GM18498 (cell line): Measurements from ENCODE around the gene MATK.
"Not testable (repeated sequence)": the region's sequence is repeated elsewhere in the genome, so short reads cannot be mapped to it uniquely, and the experiment has no call there.

Experiments used
- ATAC-seq: cut with Tn5 transposase; IDR thresholded peaks from one replicate; pipeline ENCODE4 v1.9.1; 2021; ENCODE audit warnings: mild to moderate bottlenecking, moderate library complexity; ENCODE audit not compliant: unreplicated experiment

MATK gene

GRCh38 chr19:3757705-3758104 is 28.5 kb downstream of the MATK start:
- not testable (repeated sequence) for ATAC-seq

DNA sequence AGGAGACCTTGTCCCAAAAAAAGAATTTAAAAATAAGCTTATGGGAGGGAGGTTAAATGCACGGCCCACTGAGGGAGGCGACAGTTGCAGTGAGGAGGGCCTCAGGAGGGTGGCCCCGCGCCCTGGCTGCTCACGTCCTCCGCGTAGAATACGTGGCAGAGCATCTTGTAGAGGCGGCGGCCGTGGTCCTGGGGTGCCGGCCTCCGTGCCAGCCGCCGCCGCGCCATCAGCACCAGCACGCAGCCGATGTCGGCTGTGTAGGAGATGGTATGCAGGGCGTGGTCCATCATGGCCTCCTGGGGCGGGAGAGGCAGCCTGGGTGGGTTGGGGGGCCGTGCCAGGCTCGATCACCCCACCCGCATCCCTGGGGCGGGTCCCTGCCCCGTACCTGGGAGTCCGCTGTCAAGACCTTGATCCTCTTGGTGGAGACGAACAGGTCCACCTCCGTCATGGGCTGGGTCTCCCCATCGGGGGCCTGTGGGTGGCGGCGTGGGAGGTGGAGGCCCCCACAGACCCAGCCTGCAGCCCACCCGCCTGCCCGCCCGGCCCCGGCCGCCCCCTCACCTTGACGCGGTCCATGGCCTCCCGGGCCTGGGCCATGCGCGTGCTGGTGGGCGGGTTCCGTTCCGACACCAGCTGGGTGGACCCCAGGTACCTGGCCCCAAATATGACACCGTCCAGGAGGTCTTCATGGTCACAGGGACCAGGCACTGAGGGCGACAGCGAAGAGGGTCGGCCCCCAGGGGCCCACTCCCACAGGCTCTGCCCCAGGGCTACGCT is 32.4 kb downstream of the MATK start:
- ATAC-seq: no peak

- ATAC-seq: no peak
Observed at GRCh38 chr19:3752492-3752891, 33.7 kb downstream of the MATK start.

DNA sequence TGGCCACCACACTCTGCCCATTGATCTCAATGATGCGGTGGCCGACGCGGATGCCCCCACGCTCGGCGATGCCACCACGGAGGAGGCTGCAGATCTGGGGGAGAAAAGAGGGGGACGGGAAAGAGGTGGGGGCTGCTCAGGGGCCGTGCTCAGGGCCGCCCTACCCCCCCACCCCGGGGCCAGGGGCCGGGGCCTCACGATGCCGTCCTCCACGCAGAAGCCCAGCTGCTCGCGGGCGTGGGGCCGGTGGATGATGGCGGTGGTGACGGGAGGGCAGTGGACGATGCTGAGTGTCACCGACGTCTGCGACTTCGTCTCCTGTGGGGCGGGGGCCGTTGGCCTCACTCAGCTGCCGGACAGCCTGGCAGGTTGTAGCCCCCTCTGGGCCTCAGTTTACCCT is 34.9 kb downstream of the MATK start:
- no peak for ATAC-seq

DNA sequence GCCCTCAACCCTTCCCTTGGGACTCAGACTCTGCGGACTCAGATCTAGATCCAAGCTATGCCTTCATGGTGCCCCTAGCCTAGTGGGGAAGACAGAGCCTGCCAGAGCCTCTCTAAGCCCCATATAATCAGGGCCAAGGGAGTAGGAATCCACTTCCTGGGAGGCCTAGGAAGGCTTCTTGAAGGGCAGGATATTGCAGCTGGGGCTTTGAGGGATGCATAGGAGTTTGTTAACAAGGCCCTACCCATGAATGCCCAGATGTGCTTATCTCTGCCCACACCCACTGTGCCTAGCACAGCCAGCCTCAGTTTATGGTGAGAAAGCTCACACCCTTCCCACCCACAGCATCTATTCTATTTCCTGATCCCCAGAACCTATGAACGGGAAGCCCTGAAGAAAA is 36.0 kb downstream of the MATK start:
- ATAC-seq: no peak

DNA sequence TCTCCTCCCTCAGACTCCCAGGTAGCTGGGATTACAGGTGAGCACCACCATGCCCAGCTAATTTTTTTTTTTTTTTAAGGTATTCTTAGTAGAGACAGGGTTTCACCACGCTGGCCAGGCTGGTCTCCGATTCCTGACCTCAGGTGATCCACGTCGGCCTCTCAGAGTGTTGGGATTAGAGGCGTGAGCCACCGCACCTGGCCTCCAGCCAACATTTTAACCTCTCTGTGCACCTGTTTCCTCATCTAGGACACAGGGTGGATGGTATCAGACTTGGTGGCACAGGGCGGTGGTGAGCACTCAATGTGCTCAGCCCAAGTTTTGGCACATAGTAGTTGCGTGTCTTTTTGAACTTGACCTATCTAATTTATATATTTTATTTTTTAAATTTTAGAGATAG is 37.2 kb downstream of the MATK start:
- ATAC-seq: no peak

GRCh38 chr19:3746371-3747056 is 39.7 kb downstream of the MATK start:
- no peak for ATAC-seq

DNA sequence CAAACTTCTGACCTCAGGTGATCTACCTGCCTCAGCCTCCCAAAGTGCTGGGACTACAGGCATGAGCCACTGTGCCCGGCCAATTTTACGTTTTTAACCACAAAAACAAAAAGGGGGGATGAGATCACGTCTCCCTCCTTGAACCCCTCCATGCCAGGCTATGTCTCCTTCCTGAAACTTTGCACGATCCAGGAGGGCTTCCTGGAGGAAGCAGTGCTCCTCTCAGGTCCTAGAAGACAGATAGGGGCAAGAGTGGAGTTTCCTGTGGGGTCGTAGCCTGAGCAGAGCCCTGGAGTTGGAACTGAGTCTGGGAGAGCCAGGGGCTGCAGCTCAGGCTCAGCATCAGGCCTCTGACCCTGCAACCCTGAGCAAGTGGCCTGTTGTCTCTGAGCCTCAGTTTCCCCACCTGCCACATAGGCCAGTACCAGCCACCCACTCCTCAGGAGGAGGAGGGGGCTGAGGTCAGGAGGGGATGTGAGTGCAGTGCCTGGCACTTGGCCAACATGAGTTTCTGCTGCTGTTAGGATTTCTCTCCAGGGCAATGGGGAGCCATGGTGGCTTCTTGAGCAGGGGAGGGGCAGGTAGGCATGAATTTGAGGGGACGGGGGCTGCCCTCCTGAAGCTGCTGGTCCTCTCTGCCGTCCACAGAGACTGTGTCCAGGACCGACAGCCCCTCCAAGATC is 40.7 kb downstream of the MATK start:
- ATAC-seq: no peak

GRCh38 chr19:3743486-3743885 is 42.7 kb downstream of the MATK start:
- ATAC-seq: no peak

DNA sequence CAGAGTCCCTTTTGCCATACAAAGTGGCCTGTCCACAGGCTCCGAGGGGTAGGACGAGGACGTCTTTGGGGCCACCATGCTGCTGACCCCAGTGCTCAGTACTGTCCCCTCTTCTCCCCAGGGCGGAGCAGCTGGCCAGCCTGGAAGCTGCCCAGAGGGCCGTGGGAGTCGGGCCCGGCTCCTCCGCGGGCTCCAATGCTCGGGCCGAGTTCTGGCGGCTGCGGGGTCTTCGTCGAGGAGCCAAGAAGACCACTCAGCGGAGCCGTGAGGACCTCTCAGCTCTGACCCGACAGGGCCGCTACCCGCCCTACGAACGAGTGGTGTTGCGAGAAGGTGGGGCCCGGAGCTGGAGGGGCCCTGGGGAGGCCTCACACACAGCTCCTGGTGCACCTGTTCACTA is 45.8 kb downstream of the MATK start:
- no peak for ATAC-seq

- no peak for ATAC-seq
Observed at GRCh38 chr19:3738477-3739220, 47.5 kb downstream of the MATK start.

GRCh38 chr19:3737487-3738205 is 48.5 kb downstream of the MATK start:
- ATAC-seq: no peak

DNA sequence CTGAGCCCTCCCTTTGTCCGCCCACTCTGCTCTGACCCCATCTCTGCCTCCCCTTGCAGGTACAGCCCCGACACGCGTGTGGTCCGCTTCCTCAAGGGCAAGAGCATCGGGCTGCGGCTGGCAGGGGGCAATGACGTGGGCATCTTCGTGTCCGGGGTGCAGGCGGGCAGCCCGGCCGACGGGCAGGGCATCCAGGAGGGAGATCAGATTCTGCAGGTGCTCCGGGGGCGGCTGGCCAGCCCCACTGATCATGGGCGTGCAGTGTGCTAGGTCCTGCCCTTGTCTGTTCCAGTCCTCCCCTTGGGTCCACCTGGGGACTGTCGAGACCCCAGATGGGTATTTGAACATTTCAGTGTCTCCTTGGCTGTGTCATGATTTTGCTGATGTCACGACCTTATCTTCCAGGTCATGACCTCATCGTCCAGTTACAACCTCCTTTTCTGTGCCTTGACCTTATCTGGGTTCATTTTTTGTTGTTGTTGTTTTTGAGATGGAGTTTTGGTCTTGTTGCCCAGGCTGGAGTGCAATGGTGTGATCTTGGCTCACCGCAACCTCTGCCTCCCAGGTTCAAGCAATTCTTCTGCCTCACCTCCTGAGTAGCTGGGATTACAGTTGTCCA is 50.0 kb downstream of the MATK start:
- no peak for ATAC-seq

DNA sequence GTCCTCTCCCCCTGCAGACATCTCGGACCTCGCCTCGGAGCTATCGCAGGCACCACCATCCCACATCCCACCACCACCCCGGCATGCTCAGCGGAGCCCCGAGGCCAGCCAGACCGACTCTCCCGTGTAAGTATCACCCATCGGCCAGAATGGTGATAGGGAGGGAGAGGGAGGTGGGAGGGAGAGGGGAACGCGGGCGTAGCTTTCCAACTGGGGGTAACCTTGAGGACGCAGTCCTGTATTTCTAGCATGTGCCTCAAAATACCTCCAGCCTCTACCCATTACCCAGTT is 51.9 kb downstream of the MATK start:
- ATAC-seq: no peak

DNA sequence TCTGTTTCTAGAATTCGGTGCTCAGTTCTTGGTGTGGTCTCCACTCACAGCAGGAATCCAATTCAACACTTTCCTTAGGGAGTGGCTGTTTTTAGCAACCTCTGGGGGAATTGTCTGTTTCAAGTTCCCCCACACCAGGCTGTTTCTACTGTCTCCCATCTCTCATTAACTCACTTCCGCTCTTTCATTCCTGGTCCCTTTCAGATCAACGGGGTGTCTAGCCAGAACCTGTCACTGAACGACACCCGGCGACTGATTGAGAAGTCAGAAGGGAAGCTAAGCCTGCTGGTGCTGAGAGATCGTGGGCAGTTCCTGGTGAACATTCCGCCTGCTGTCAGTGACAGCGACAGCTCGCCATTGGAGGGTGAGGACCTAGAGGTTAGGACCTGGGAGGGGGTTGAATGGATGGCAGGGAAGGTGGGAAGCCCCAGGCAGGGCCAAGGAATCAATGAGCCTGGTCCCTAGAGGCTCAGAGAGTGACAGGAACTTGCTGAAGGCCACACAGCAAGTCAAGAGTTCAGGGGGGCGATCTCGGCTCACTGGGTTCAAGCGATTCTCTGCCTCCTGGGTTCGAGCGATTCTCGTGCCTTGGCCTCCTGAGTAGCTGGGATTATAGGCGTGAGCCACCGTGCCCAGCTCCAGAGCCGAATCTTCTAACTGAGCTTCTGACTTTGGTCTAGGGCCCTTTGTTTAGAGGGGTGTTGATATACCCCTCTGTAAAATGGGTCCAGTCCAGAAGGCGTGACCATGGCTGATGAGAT is 52.5 kb downstream of the MATK start:
- ATAC-seq: no peak

GRCh38 chr19:3732108-3732507 is 54.1 kb downstream of the MATK start:
- no peak for ATAC-seq

DNA sequence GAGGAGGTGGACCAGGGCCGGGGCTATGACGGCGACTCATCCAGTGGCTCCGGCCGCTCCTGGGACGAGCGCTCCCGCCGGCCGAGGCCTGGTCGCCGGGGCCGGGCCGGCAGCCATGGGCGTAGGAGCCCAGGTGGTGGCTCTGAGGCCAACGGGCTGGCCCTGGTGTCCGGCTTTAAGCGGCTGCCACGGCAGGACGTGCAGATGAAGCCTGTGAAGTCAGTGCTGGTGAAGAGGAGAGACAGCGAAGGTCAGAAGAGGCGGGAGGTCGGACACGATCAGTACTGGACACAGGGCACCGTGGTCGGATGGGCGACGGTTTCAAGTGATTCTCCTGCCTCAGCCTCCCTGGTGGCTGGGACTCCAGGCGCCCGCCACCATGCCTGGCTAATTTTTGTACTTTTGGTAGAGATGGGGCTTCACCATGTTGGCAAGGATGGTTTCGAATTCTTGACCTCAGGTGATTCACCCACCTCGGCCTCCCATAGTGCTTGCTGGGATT is 55.7 kb downstream of the MATK start:
- ATAC-seq: no peak
